Epithelial cell of proximal tubule (primary cell): Measurements from ENCODE around the gene MYMK. TPM values are rescaled to one million over a fixed set of nuclear protein-coding genes. Genes with fewer than 3 reads are reported as not detected.

ENCODE experiments used
- DNase-seq: peaks from one replicate; pipeline ENCODE4 v3.0.0-alpha.2; 2011; ENCODE audit warnings: low read depth
- H3K4me3 ChIP-seq: 2 replicates; pipeline ENCODE4 v1.5.1; 2011; ENCODE audit warnings: low read depth, mild to moderate bottlenecking, low read length
- total RNA-seq: library from RNA; depleted of rRNA; stranded (reverse); fragments of >200 nt; gene quantifications from 2 replicates; pipeline ENCODE4 v1.2.3, GENCODE V29; 2015
- TF ChIP-seq, protein P1 (sequence below): conservative IDR thresholded peaks from 2 replicates; pipeline ENCODE4 v1.5.1; 2012; ENCODE audit warnings: low read depth, mild to moderate bottlenecking, low read length

The MYMK gene
- total RNA-seq, 1 donor from 2014 or later: not detected

- H3K4me3 ChIP-seq: no peak overlapping the region
- TF ChIP-seq, protein P1, sequence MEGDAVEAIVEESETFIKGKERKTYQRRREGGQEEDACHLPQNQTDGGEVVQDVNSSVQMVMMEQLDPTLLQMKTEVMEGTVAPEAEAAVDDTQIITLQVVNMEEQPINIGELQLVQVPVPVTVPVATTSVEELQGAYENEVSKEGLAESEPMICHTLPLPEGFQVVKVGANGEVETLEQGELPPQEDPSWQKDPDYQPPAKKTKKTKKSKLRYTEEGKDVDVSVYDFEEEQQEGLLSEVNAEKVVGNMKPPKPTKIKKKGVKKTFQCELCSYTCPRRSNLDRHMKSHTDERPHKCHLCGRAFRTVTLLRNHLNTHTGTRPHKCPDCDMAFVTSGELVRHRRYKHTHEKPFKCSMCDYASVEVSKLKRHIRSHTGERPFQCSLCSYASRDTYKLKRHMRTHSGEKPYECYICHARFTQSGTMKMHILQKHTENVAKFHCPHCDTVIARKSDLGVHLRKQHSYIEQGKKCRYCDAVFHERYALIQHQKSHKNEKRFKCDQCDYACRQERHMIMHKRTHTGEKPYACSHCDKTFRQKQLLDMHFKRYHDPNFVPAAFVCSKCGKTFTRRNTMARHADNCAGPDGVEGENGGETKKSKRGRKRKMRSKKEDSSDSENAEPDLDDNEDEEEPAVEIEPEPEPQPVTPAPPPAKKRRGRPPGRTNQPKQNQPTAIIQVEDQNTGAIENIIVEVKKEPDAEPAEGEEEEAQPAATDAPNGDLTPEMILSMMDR: no peak
Observed at GRCh38 chr9:133490201-133490681, 34.5 kb downstream of the MYMK start.

GRCh38 chr9:133489253-133490190 is 35.2 kb downstream of the MYMK start:
- TF ChIP-seq, protein P1: no peak
- no peak for DNase-seq
- H3K4me3 ChIP-seq: no peak overlapping the region

More at GRCh38 chr9:133490201-133490681, 34.5 kb downstream of the MYMK start:
- DNase-seq: no peak

GRCh38 chr9:133488686-133489252 is 36.0 kb downstream of the MYMK start:
- no peak overlapping the region for H3K4me3 ChIP-seq
- TF ChIP-seq, protein P1: no peak
- no peak for DNase-seq

DNA sequence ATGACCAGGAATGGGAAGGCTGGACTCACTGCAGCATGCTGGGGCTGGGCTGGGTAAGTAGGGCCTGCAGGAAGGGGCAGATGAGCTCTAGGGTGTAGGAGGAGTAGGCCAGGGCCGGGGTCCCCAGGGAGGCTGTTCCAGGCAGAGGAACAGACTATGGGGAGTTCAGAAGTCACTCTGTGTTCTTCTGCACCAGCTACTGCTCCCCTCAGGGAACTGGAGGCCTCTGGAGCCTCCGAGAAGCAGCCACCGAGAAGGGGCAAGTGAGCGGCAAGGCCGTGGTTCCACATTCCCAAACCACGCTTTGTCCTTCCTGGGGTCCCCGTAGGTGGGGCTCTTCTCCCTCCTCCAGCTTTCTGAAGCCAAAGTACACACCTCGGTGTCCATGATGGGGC is 37.4 kb downstream of the MYMK start:
- TF ChIP-seq, protein P1: no peak

DNA sequence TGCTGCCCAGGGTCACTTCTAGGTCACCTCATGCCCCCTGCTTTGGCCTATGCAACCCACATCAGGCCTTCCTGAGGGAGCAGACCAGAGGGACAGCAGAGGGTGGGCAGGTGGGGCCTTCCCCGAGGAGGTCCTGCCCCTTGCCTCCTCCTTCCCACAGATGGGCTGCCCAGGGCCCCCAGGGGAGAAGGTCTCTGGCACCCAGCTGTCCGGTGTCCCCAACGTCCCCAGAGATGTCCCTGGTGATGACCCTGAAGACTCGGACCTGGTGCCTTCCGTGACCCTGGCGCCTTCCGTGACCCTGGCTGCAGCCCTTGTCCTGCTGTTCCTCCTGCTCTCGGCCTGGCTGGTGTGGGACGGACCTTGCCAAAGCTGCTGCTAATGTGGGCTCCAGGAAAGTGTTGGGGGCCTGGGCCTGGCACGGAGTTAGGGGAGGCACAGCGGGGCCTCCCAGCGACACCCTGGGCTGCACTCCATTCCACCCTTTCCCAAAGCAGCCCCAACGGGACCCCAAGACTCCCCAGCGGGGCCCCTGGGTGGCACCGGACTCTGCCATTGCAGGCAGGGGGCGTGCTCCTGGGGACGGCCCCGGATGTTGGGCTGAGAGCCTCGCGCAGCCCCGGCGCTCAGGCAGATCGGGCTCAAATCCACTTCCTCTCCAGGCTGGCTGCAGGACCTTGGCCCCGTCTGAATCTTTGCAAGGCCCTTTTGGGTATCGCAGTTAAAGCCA is 39.1 kb downstream of the MYMK start:
- DNase-seq: no peak
- TF ChIP-seq, protein P1: no peak
- no peak overlapping the region for H3K4me3 ChIP-seq

More for the DNA sequence above, 37.4 kb downstream of the MYMK start:
- H3K4me3 ChIP-seq: no peak overlapping the region
- no peak for DNase-seq

- TF ChIP-seq, protein P1: no peak
- no peak for DNase-seq
- H3K4me3 ChIP-seq: no peak overlapping the region
Observed at GRCh38 chr9:133484671-133485437, 39.9 kb downstream of the MYMK start.
